Measurements from ENCODE around the gene ADAM15. TPM values are rescaled to one million over a fixed set of nuclear protein-coding genes. Genes with fewer than 3 reads are reported as not detected.

The ADAM15 gene
- polyA plus RNA-seq, 1 donor from 2014 or later, result 24.8 TPM

- H3F3A ChIP-seq (ENCODE audit: insufficient read depth, low read length, poor library complexity, severe bottlenecking), result no peaks in the 10 kb centered on the region
- TF ChIP-seq POLR2AphosphoS5 (IDR thresholded peaks at IDR 0.05) (no peak), SMC3 (conservative IDR thresholded peaks at IDR 0.05; ENCODE audit: poor library complexity) (no peak)
- TF ChIP-seq, protein P1, sequence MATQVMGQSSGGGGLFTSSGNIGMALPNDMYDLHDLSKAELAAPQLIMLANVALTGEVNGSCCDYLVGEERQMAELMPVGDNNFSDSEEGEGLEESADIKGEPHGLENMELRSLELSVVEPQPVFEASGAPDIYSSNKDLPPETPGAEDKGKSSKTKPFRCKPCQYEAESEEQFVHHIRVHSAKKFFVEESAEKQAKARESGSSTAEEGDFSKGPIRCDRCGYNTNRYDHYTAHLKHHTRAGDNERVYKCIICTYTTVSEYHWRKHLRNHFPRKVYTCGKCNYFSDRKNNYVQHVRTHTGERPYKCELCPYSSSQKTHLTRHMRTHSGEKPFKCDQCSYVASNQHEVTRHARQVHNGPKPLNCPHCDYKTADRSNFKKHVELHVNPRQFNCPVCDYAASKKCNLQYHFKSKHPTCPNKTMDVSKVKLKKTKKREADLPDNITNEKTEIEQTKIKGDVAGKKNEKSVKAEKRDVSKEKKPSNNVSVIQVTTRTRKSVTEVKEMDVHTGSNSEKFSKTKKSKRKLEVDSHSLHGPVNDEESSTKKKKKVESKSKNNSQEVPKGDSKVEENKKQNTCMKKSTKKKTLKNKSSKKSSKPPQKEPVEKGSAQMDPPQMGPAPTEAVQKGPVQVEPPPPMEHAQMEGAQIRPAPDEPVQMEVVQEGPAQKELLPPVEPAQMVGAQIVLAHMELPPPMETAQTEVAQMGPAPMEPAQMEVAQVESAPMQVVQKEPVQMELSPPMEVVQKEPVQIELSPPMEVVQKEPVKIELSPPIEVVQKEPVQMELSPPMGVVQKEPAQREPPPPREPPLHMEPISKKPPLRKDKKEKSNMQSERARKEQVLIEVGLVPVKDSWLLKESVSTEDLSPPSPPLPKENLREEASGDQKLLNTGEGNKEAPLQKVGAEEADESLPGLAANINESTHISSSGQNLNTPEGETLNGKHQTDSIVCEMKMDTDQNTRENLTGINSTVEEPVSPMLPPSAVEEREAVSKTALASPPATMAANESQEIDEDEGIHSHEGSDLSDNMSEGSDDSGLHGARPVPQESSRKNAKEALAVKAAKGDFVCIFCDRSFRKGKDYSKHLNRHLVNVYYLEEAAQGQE (IDR thresholded peaks at IDR 0.05; ENCODE audit: borderline replicate concordance), result no peak
Observed at GRCh38 chr1:155023627-155024026, 27.5 kb upstream of the ADAM15 start.

GRCh38 chr1:155024315-155024714, 26.8 kb upstream of the ADAM15 start:
- Histone ChIP-seq H3K27ac (ENCODE audit: low read length) (no peak overlapping the region), H3K36me3 (ENCODE audit: insufficient read depth, low read length) (no peaks in the 10 kb centered on the region), H3K27me3 (ENCODE audit: insufficient read depth, low read depth, low read length) (no peaks in the 10 kb centered on the region), H3F3A (ENCODE audit: insufficient read depth, low read length, poor library complexity, severe bottlenecking) (no peaks in the 10 kb centered on the region), H3K9me3 (ENCODE audit: low read length) (no peaks in the 10 kb centered on the region), H3K4me3 (ENCODE audit: low read length) (no peak overlapping the region), H4K20me1 (ENCODE audit: insufficient read depth) (no peaks in the 10 kb centered on the region), H3K79me2 (replicated peaks; ENCODE audit: insufficient read depth, low read length) (no peaks in the 10 kb centered on the region), H2AFZ (ENCODE audit: low read depth, low read length) (no peak overlapping the region), H3K9me2 (ENCODE audit: insufficient read depth, low read length) (no peaks in the 10 kb centered on the region), H3K9ac (ENCODE audit: low read length) (no peak overlapping the region), H3K4me2 (ENCODE audit: low read length) (no peak overlapping the region)
- TF ChIP-seq CTCF (IDR thresholded peaks at IDR 0.05; ENCODE audit: poor library complexity, severe bottlenecking) (no peak), EZH2 (IDR thresholded peaks at IDR 0.05; ENCODE audit: borderline replicate concordance, insufficient read depth, low read length, poor library complexity, severe bottlenecking) (no peak), RAD21 (conservative IDR thresholded peaks at IDR 0.05) (no peak), MXI1 (conservative IDR thresholded peaks at IDR 0.05; ENCODE audit: poor library complexity, severe bottlenecking) (no peak), POLR2AphosphoS5 (IDR thresholded peaks at IDR 0.05) (no peak), EP300 (conservative IDR thresholded peaks at IDR 0.05; ENCODE audit: poor library complexity, severe bottlenecking) (no peak), SMC3 (conservative IDR thresholded peaks at IDR 0.05; ENCODE audit: poor library complexity) (no peak), TAF1 (IDR thresholded peaks at IDR 0.05; ENCODE audit: low read depth) (no peak)
- TF ChIP-seq, protein P1 (IDR thresholded peaks at IDR 0.05; ENCODE audit: borderline replicate concordance), result no peak

More at GRCh38 chr1:155023627-155024026, 27.5 kb upstream of the ADAM15 start:
- Histone ChIP-seq H3K9me2 (ENCODE audit: insufficient read depth, low read length) (no peaks in the 10 kb centered on the region), H3K4me3 (ENCODE audit: low read length) (no peak overlapping the region), H3K27me3 (ENCODE audit: insufficient read depth, low read depth, low read length) (no peaks in the 10 kb centered on the region), H3K9ac (ENCODE audit: low read length) (no peak overlapping the region), H2AFZ (ENCODE audit: low read depth, low read length) (no peak overlapping the region), H3K79me2 (replicated peaks; ENCODE audit: insufficient read depth, low read length) (no peaks in the 10 kb centered on the region), H4K20me1 (ENCODE audit: insufficient read depth) (no peaks in the 10 kb centered on the region), H3K36me3 (ENCODE audit: insufficient read depth, low read length) (no peaks in the 10 kb centered on the region), H3K27ac (ENCODE audit: low read length) (no peak overlapping the region), H3K4me2 (ENCODE audit: low read length) (no peak overlapping the region), H3K9me3 (ENCODE audit: low read length) (no peaks in the 10 kb centered on the region)

Measured in neural cell (in vitro differentiated cells).